Mucosa of rectum (tissue), 2 donors: ENCODE results near the gene ELL.

Experiments
- H3K27ac ChIP-seq, 2 donors: one replicate each; pipeline ENCODE4 v1.7.0; 2013; ENCODE audit warnings: inconsistent platforms in 2 of 2, low read depth in 2 of 2, low read length in 2 of 2
- H3K27me3 ChIP-seq, 2 donors: one replicate each; pipeline ENCODE4 v1.7.0; 2013; ENCODE audit warnings: low read length in 2 of 2; ENCODE audit not compliant: control insufficient read depth in 2 of 2, insufficient read depth in 2 of 2
- H3K36me3 ChIP-seq, 2 donors: one replicate each; pipeline ENCODE4 v1.7.0; 2013; ENCODE audit warnings: low read length in 2 of 2; ENCODE audit not compliant: control insufficient read depth in 2 of 2, insufficient read depth in 2 of 2
- H3K4me1 ChIP-seq, 2 donors: one replicate each; pipeline ENCODE4 v1.7.0; 2013; ENCODE audit warnings: low read length in 2 of 2, mild to moderate bottlenecking in 1 of 2; ENCODE audit not compliant: control insufficient read depth in 2 of 2, insufficient read depth in 2 of 2
- H3K4me3 ChIP-seq, 2 donors: one replicate each; pipeline ENCODE4 v1.7.0; 2013; ENCODE audit warnings: low read length in 2 of 2
- H3K9ac ChIP-seq, 2 donors: one replicate each; pipeline ENCODE4 v1.7.0; 2013; ENCODE audit warnings: low read length in 2 of 2, low read depth in 1 of 2, mild to moderate bottlenecking in 1 of 2
- H3K9me3 ChIP-seq, 2 donors: one replicate each; pipeline ENCODE4 v1.7.0; 2013; ENCODE audit warnings: low read length in 2 of 2; ENCODE audit not compliant: control insufficient read depth in 2 of 2
- donor health status: healthy.
- donor health status: Normal muscosa, but diverticular disease.

ELL gene

GRCh38 chr19:18521692-18522123, at the start of gene ELL:
TSS of gene ELL (minus strand) at chr19:18522070. CDS start at chr19:18522055, 15 bp downstream.
- Histone ChIP-seq H3K4me3 (peak within 1 kb of the TSS; percentile 81 to 99), H3K27me3 (no peaks in the 10 kb centered on the region), H3K4me1 (peaks cover 11 to 13% of the 10 kb centered on the region in 2 donors), H3K27ac (peak within 1 kb of the TSS; percentile 98), H3K36me3 (no peaks in the 10 kb centered on the region), H3K9ac (peak within 1 kb of the TSS; percentile 89 to 100), H3K9me3 (no peaks in the 10 kb centered on the region)

GRCh38 chr19:18568367-18568766, 46.5 kb upstream of the ELL start:
- H3K36me3 ChIP-seq = peaks cover 29 to 40% of the 10 kb centered on the region in 2 donors
- H3K27me3 ChIP-seq = no peaks in the 10 kb centered on the region
- H3K27ac ChIP-seq = no peak overlapping the region
- H3K9me3 ChIP-seq = no peaks in the 10 kb centered on the region
- no peak overlapping the region for H3K4me3 ChIP-seq
- H3K9ac ChIP-seq = no peak overlapping the region
- H3K4me1 ChIP-seq = peaks cover 14 to 17% of the 10 kb centered on the region in 2 donors

- H3K9ac ChIP-seq = no peak overlapping the region
- no peak overlapping the region for H3K27ac ChIP-seq
- peaks cover 22 to 39% of the 10 kb centered on the region in 2 donors for H3K36me3 ChIP-seq
- no peaks in the 10 kb centered on the region for H3K9me3 ChIP-seq
- no peaks in the 10 kb centered on the region for H3K27me3 ChIP-seq
- H3K4me3 ChIP-seq = no peak overlapping the region
- H3K4me1 ChIP-seq = peaks cover 2 to 4% of the 10 kb centered on the region in 2 donors
These were observed 45.1 kb upstream of the ELL start for GRCh38 chr19:18566953-18567352.

GRCh38 chr19:18562086-18562485, 40.2 kb upstream of the ELL start:
- Histone ChIP-seq H3K27me3 (no peaks in the 10 kb centered on the region), H3K36me3 (peaks cover 9 to 23% of the 10 kb centered on the region in 2 donors), H3K27ac (no peak overlapping the region), H3K4me3 (no peak overlapping the region), H3K9me3 (no peaks in the 10 kb centered on the region), H3K4me1 (peaks cover 9 to 13% of the 10 kb centered on the region in 2 donors), H3K9ac (no peak overlapping the region)

GRCh38 chr19:18559685-18560084, 37.8 kb upstream of the ELL start:
- Histone ChIP-seq H3K36me3 (peaks cover 3 to 9% of the 10 kb centered on the region in 2 donors), H3K4me1 (peaks cover 9 to 13% of the 10 kb centered on the region in 2 donors), H3K9ac (no peak overlapping the region), H3K27ac (no peak overlapping the region), H3K27me3 (no peaks in the 10 kb centered on the region), H3K9me3 (no peaks in the 10 kb centered on the region), H3K4me3 (no peak overlapping the region)

- Histone ChIP-seq H3K4me3 (peak overlapping the region; percentile 86 to 94), H3K9ac (peak overlapping the region; percentile 79 to 92), H3K36me3 (peaks cover 0 to 7% of the 10 kb centered on the region in 2 donors), H3K27me3 (no peaks in the 10 kb centered on the region), H3K9me3 (no peaks in the 10 kb centered on the region), H3K27ac (peak overlapping the region; percentile 87 to 94), H3K4me1 (peaks cover 9 to 13% of the 10 kb centered on the region in 2 donors)
These were observed 36.7 kb upstream of the ELL start for GRCh38 chr19:18558604-18559003.

GRCh38 chr19:18558202-18558555, 36.3 kb upstream of the ELL start:
- Histone ChIP-seq H3K27me3 (no peaks in the 10 kb centered on the region), H3K36me3 (peaks cover 0 to 7% of the 10 kb centered on the region in 2 donors), H3K9me3 (no peaks in the 10 kb centered on the region), H3K4me3 (peak overlapping the region; percentile 86 to 94), H3K4me1 (peaks cover 9 to 13% of the 10 kb centered on the region in 2 donors), H3K27ac (peak overlapping the region; percentile 87 to 94), H3K9ac (peak overlapping the region; percentile 79 to 92)

GRCh38 chr19:18557411-18558201, 35.7 kb upstream of the ELL start, which contains the start of gene KXD1:
TSS of gene KXD1 (plus strand) at chr19:18557870. CDS start at chr19:18562057, 4,187 bp downstream.
- Histone ChIP-seq H3K27ac (peak within 1 kb of the TSS; percentile 87 to 94), H3K4me1 (peaks cover 9 to 13% of the 10 kb centered on the region in 2 donors), H3K4me3 (peak within 1 kb of the TSS; percentile 86 to 94), H3K9me3 (no peaks in the 10 kb centered on the region), H3K36me3 (peaks cover 0 to 4% of the 10 kb centered on the region in 2 donors), H3K27me3 (no peaks in the 10 kb centered on the region), H3K9ac (peak within 1 kb of the TSS; percentile 79 to 92)

- no peaks in the 10 kb centered on the region for H3K36me3 ChIP-seq
- no peaks in the 10 kb centered on the region for H3K4me1 ChIP-seq
- H3K27ac ChIP-seq = no peak overlapping the region
- H3K9me3 ChIP-seq = no peaks in the 10 kb centered on the region
- no peak overlapping the region for H3K4me3 ChIP-seq
- H3K27me3 ChIP-seq = no peaks in the 10 kb centered on the region
- no peak overlapping the region for H3K9ac ChIP-seq
These were observed 29.8 kb upstream of the ELL start for GRCh38 chr19:18551631-18552030.

- Histone ChIP-seq H3K27me3 (no peaks in the 10 kb centered on the region), H3K9ac (peak overlapping the region; percentile 53 to 81), H3K4me1 (peaks cover 13% of the 10 kb centered on the region in 2 donors), H3K27ac (peak overlapping the region; percentile 34 to 70), H3K4me3 (peak overlapping the region; percentile 57 to 71), H3K9me3 (no peaks in the 10 kb centered on the region), H3K36me3 (peaks cover 8 to 15% of the 10 kb centered on the region in 2 donors)
These were observed 22.1 kb upstream of the ELL start for GRCh38 chr19:18543814-18544475.
